ENCODE data around the gene ECHDC3. TPM values are rescaled to one million over a fixed set of nuclear protein-coding genes. Genes with fewer than 3 reads are reported as not detected.

Gene ECHDC3
- total and polyA plus RNA-seq, 2 of the 8 experiments (the other 6 are each of a cell fraction or from before 2014, with no cell fraction given): 15.6 to 19.9 TPM

- TF ChIP-seq RNF2 (IDR thresholded peaks at IDR 0.05; ENCODE audit: borderline replicate concordance, low read depth, low read length, missing control alignments, poor library complexity, severe bottlenecking): no peak
Measured at GRCh38 chr10:11806706-11807105, 64.5 kb downstream of the ECHDC3 start (continued).

Data from H1 (cell line).